ENCODE data around the gene LRRK1.

LRRK1 gene

DNA sequence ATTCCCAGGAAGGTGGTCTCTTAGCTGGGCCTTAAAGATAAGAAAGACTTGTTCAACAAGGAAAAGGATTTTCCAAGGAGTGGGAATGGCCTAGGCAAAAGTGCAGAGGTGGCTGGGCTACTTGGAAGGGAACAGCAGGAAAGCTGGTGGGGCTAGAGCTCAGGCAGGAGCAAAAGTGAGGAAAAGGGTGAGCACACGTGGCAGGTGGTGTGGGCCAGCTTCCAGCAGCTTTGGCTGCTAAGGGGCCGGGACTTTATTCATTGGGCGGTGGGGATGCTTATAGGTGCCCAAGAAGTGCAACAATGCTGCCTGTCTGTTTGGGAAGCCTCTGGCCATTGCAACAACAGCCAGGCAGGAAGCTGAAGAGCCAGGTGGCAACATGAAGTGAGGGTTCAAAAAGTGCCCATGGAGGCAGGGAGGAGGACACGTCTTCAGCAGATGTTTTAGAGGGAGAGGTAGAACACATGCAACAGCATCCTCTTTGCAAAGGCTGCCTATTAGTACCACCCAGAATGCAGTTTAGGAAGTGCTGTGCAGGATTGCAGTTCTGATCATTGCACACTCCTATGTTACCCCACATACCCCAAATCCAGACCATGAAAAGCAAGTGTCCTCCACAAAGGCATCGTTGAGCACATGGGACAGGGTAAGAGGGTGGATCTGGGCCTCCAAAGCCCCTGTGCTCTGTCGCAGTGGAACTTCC is 25.7 kb upstream of the LRRK1 start:
- no peak for DNase-seq

DNA sequence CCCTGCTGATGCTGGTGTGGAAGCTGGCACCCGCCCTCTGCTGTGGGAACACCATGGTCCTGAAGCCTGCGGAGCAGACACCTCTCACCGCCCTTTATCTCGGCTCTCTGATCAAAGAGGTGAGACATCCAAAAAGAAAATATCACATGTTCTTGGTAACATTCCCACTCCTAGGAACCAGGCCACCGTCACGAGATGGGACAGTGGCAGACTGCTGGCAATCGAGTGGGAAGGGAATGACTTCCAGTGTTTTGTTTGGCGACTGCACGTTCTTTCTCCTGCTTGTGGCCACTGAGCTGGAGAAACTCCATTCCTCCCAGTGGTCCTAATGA is 25.2 kb upstream of the LRRK1 start:
- DNase-seq = no peak

DNA sequence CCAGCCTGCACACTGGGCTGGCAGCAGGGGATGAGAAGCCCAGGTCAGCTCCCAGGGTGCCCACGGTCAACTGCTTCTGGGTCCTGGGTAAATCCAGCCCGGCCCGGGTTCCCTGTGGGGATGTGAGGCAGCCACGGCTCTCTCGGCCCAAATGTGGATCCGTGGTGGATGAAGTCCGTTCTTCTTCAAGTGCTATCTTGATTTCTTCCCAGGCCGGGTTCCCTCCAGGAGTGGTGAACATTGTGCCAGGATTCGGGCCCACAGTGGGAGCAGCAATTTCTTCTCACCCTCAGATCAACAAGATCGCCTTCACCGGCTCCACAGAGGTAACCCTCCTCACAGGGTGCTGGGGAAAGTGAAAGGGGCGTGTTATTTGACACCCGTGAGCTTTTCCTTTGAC is 23.4 kb upstream of the LRRK1 start:
- DNase-seq = no peak

DNA sequence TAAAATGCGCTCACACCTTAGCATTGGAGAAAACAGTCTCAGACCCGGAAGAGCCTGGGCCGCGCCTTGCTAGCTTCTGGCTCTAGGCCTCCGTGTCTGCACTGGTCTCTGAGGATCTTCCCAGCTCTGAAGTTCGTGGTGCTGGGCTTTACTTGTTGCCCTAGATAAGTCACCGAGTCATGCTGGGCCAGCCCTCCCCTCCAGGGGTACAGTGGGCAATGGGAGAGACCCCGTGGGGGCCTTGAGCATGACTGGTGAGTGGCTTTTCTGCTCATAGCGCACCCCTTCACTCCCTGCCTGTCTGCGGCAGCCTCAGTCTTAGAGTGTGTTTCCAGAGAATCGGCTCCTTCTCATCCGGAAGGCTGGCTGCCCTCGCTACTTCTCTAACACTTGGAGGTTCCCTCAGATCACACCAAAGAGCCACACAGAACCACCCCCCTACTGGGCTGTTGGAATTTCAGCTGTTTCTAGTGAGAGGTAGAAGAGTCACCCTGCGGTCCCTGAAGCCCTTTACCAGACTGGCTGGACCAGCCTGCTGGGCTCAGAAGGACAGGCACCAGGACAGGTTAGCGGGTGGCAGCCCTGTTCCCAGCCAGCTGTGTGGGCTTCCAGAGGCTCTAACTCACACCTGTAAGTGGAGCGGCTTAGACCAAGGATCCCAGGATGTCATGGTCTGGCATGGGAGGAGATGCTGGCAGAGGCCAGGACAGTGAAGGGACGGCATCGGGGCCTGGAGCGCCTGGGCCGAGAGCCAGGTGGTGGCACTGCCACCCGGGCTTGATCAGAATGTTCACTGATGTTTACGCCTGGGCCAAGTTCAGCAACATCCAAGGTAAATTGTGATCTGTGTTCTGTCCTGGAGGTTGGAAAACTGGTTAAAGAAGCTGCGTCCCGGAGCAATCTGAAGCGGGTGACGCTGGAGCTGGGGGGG is 21.7 kb upstream of the LRRK1 start:
- no peak for DNase-seq

DNA sequence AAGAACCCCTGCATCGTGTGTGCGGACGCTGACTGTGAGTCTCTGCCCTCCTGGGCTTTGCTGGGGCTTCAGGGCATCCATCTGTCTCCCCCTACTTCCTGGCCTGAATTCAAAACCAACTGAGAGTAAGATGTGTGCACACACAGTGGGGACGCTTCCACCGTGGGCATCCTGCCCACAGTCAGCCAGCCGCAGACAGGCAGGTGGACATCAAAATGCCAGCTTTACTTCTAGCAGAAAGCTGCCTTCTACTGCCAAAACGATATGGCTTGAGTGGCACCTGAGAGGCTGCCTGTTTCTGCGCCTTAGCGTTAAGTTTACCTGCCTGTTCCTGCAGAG is 21.0 kb upstream of the LRRK1 start:
- no peak for DNase-seq

DNA sequence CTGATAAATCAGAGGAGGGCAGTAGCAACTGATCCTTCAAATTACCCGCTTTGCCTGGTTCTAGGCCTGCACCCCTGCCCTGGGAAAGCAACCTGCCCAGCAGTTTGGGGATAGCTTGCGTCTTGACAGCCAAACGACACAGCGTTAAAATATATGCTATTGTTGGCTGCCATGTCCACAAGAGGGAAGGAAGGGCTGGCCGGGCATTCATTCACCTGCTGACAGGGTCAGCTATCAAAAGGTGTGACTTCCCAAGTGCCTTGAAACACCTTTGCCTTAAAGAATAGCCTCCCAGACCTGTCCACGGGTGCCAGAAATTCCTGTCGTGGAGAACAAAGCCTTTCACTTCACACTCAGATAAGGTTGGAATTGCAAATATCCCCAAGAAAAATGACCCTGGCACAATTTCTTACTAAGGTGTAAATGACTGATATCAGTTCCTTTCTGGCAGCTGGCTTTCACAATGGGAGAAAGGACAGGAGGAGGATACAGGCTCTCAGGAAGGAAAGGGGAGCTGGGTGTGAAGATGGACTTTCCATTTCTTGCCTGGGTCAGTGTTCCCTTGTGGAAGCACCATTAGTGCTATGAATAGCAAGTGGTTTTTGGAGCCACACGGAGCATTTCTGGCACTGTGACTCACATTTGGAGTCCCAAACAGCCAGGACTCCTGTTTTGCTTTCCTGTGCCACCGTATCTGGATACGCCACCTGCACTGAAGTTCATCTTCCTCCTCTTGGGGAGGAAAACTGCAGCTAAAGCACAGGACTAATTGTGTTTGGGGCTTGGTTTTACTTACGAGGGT is 20.3 kb upstream of the LRRK1 start:
- no peak for DNase-seq

DNA sequence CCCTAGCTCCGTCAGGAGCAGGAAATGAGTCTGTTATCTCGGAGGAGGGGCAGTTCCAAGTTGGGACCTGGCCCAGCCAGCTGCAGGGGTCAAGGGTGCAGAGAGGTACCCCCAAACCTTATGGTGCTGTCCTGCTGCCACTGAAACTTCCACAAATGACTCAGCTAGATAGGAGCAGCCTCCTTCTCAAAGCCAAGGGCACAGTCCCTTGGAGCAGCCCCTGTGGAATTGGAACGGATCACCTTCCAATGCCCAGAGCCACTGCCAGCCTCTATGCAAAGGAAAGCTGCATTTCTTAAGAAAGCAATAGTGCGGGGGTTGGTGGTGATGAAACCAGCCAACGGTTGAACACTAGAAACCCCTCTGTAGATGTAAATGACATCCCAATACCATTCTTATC is 19.6 kb upstream of the LRRK1 start:
- DNase-seq = no peak

DNA sequence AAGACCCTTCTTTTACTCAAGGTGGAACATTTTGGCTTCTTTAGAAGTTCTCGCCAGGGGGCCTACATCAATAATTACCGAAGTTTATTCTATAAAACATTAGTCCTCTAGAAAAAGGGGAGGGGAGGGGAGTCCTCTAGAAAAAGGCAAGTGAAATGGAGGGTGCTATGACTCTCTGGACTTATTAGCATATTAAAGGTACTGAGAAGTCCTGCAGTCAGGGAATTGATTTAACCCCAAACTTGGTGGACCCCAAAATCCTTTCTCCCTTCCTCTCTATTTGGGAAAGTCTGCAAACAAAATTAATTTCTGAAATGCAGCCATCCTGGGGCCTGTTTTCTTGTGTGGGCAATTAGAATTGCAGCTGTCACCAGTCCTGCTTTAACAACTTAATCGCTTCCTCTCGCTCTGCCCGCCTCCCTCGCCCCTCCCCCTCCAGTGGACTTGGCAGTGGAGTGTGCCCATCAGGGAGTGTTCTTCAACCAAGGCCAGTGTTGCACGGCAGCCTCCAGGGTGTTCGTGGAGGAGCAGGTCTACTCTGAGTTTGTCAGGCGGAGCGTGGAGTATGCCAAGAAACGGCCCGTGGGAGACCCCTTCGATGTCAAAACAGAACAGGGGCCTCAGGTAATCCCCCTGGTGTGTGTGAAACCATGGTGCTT is 18.9 kb upstream of the LRRK1 start:
- no peak for DNase-seq

DNA sequence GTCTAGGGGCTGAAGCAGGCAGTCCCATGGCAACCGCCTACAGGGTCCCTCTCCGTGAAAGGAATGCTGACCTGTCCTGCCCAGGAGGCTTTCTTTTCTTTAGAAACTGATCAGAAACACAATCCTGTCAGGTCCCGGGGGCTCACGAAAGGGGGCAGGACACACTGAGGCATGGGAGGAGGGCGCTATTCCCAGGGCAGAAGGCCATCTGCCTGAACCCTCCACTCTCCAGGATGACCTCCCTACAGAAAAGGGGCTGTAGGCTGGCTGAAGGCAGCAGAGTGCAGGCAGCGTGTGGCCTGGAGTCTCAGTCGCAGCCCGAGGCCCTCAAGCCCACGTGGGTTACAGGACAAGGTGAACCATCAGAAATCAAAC is 18.4 kb upstream of the LRRK1 start:
- DNase-seq = no peak

DNA sequence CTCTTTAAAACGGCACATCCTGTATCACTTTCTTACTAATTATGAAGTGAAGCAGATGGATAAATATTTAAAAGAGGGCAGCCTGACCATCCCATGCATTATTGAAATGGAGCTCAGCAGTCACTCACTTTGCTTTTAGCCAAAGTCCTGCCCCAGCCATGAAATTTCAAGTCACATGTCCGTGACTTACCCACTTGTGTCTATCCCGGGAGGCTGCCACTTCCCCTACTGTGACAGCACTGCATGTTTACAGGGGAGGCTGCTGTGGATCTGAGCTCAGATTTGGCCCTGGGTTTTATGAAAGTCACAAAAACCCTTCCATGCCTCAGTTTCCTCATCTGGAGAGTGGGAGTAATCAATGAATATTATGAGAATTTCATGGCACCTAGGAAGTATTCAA is 17.9 kb upstream of the LRRK1 start:
- no peak for DNase-seq

DNA sequence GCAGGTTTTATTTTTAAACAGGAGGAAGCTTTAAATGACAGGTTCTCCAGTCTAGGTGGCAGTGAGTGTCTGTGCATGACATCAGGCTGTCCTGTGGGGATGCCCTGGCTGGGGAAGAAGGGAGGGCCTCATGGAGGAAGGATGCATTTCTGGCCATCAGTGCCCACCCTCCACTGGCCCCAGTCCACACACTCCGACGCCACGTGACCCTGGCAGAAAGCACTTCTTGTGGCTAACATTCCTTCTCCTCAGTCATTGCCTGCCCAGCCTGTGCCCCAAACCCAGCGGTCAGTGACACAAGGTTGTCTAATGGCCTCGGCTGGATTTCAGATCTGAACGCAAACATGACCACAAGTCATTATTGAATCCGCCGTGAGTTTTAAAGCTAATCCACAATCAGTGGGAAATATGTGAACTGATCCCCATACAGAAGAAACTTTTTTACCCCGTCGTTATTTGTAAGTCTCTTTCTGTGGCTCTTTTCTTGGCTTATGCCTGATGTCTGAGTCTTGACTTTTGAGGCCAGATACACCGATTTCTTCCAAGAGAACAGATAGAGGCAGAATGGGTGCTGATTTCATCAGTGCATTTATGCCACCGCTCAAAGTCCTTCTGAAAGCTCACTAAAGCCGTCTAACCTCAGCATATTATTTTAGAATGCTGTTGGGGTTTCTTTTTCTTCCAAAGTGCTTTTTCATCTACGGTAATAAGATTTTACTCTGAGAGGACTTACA is 17.3 kb upstream of the LRRK1 start:
- DNase-seq = no peak

DNA sequence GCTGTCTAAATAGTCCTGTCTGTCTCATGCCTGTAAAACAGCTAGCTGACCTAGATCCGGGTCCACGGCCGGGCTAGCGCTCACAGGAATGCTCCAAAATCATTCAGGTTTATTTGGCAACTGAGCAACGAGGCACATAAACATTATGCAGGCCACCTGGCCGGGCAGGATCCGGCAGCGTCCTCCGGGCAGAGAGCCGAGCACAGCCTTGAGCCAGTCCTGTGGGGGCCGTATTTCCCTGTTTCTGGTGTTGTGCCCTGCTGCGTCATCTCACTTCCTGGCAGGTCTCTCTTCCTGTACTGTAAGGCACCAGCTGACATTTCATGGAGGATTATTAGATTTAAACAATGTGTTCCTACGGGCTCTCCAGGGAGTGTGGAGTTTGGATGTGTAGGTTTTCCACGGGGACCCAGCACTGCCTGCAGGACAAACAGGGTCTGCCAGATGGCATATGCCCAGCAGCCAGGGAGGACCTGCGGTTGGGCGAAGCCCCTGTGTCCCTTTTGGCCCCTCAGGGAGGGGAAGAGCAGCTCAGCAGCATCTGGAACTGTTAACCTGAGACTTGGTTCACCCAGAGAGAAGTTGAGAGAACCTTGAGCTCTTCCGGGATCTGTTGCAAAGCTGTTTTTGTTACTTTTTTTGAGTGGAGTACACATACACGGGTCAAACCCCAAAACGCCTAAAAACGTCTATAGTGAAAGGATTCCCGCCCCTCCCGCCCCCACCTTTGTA is 16.6 kb upstream of the LRRK1 start:
- DNase-seq = no peak

DNA sequence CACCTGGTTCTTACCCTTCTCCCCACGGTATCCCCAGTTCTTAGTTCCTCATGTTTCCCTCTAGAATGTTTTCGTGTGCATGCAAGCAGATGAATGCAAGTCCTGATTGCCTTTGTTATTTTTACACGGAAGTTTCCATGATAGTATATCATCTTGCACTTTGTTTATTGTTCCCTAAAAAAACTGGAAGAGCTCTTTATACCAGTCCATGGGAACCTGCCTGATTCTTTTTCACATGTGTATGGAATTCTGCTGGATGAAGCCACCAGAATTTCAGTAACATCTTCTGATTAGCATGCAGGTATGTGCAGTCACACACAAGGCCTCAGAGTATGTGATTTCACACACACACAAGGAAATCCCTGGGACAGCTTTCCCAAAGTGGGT is 16.0 kb upstream of the LRRK1 start:
- no peak for DNase-seq

DNA sequence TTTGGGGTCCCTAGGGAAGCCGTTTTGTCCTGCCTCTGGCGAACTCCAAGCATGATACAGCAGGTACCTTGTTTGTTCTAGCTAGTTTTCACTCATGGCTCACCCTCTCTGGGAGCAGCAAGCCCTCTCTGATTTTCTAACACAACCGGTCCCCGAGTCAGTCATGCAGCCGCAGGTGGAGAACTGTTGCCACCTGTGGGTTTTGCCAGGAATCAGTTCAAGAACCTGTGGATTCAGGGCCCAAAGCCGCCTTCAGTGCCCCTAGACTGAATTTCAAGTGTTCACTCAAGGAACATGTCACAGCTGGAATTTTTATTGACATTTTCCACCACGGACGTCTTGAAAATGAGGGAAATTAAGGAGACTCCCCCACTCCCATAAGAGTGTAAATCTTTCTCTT is 13.3 kb upstream of the LRRK1 start:
- DNase-seq = no peak

DNA sequence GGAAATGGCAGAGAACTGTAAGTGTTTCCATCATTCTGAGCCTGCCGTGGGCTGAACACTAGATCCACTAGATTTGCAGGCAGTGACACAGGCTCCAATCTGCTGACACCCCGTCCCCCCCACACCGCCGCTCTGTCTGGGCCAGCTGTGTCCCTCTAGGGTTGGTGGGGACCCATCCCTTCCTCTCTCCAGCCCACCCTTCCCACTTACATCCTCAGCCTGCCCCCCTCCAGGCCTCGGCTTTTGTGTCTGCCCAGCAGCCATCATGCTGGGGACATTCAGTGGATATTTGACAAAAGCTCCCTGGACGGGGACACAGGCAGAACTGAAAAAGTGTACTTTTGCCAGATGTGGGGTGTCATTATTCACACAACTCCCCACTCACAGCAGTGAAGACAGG is 10.7 kb upstream of the LRRK1 start:
- no peak for DNase-seq

DNA sequence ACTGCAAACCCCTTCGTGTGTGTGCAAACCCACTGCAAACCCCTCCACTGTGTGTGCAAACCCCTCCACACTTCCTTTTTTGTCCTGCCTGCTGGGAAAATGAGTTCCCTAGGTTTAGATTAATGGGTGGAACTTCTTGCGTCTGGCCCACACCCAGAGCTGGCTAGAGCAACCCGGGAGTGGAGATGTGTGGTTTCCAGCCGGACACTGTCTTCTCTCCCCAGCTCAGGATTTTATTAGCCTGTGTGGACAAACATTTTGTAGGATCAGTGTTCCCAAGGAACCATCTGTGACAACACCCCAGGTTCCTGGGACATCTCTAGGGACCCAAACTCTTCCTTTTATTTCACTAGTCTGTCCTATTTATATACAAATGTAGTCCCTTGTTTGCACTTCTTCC is 9.6 kb upstream of the LRRK1 start:
- DNase-seq = no peak

DNA sequence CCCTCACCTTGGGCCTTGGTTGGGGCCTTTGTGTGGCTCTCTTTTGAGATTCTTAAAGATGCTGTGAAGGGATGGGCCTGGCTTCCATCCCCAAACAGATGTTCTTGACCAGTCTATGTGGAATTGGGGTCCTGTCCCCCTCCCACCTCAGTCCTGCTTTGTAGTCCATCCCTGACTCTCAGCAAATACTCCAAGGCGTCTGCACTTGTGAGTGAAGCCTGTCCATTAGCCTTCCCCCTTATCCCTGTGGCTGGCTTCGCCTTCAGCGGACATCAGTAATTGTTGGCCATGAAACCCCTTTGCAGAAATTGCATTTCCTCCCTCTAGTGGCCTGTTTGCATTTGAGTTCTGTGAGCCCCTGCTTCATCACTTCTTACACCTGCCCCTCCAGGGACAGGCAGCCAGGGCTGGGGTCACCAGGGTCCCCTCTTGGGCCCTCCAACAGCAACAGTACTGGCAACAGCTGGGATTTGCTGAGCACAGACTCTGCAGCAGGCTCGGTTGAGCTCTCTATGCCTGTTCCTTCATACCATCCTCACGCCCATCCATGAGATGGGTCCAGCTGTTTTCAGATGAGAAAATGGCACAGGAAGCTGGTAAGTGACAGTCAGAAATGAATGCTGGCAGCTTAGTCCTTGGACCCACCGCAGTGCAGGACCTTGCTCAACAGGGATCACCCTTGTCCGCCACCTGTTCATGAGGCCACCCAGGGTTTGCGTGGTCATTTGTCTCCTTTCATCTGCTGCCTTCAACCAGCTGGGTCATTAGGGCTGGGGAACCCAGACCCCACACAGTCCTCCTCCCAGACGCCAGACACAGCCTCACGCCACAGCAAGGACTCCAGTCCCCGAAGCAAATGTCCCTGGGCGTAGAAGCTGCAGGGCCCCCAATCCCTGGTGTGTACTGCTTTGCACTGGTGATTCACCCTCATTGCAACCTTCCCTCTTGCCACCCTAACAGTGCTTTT is 8.9 kb upstream of the LRRK1 start:
- DNase-seq = no peak

DNA sequence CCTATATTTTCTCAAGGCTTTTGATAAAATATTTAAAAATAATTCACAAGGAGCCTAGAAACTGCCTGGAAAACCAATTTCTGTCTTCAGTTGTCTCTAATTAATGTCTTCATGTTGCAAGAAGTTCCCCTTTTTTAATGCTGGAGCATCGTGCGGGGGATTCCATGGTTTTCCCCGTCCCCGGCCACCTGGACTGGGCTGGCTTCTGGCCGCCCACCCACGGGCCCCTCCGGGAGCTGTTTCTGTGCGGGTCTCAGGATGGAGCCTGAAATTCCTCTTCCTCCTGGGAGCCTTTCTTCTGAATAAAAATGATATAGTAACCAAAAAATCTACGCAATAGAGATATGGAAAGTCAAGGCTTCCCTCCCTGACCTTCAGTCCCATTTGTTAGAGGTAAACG is 8.1 kb upstream of the LRRK1 start:
- DNase-seq = no peak

DNA sequence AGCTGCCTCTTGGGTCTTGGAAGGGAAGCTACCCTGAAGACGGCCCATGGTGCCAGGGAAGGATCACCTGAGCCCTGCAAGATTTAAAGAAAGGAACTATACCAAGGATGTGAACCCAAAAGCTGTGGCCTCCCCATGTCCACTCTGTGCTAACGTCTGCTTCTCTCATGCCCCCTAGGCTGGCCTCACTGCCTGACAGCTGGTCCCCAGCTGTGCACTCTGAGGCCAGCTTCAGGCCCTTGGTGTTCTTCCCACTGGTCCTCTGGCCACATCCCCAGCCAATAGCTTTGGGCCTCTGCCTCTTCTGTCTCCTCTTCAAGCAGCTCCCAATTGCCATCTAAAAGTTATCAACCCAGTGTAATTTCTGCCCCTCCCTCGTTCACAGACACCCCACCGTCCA is 5.2 kb upstream of the LRRK1 start:
- no peak for DNase-seq

DNA sequence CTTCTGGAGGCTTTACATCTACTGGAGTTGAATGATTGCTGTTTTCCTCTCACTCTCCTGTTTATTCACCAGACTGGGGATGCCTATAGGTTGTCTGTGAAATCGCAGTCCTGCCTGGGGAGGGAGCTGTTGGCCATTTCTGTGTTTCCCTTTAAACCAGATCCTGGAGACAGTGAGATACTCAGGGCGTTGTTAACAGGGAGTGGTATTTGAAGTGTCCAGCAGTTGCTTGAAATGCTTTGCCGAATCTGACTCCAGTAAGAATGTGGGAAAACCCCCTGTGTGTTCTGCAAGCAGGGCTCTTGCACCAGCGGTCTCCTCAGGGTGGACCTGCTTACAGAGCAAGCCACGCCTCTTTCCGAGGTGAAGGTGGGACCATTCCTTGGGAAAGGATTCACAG is 4.3 kb upstream of the LRRK1 start:
- no peak for DNase-seq
